SU-DHL-6 (cell line): ENCODE data around the gene ZNF99.
"Not testable (repeated sequence)": the region's sequence is repeated elsewhere in the genome, so short reads cannot be mapped to it uniquely, and the experiment has no call there.

Source experiments
- H2AFZ ChIP-seq: fragments of 200-600 bp; sonication (generic); 2 replicates; pipeline ENCODE4 v1.6.1; 2014; ENCODE audit warnings: low read depth, mild to moderate bottlenecking, moderate library complexity, mixed read lengths, antibody characterized with exemption, low read length; ENCODE audit not compliant: severe bottlenecking
- H3F3A ChIP-seq: fragments of 200-600 bp; shearing (Covaris generic); 2 replicates; pipeline ENCODE4 v1.6.0; 2016; ENCODE audit warnings: antibody characterized with exemption, mild to moderate bottlenecking; ENCODE audit not compliant: insufficient read depth
- H3K27ac ChIP-seq: fragments of 200-600 bp; sonication (generic); 2 replicates; pipeline ENCODE4 v1.5.1; 2016; ENCODE audit warnings: low read depth, mild to moderate bottlenecking, low read length, moderate library complexity, mixed read lengths
- H3K27me3 ChIP-seq: fragments of 200-600 bp; sonication (generic), shearing (Covaris generic); 2 replicates; pipeline ENCODE4 v1.6.0; 2014; ENCODE audit warnings: mild to moderate bottlenecking, low read length
- H3K36me3 ChIP-seq: fragments of 200-600 bp; sonication (generic); 2 replicates; pipeline ENCODE4 v1.6.1; 2014; ENCODE audit warnings: mild to moderate bottlenecking, low read length, mixed read lengths
- H3K4me2 ChIP-seq: fragments of 300-600, 200-600 bp; shearing (Covaris generic), sonication (generic); 2 replicates; pipeline ENCODE4 v1.6.0; 2014; ENCODE audit warnings: low read length, low read depth, mild to moderate bottlenecking; ENCODE audit not compliant: poor library complexity, severe bottlenecking
- H3K4me3 ChIP-seq: fragments of 200-600 bp; sonication (generic); 2 replicates; pipeline ENCODE4 v1.5.1; 2014; ENCODE audit warnings: antibody characterized with exemption, low read length, mild to moderate bottlenecking, mixed read lengths; ENCODE audit not compliant: insufficient read depth, poor library complexity, severe bottlenecking
- H3K79me2 ChIP-seq: fragments of 200-600 bp; sonication (generic); 2 replicates; pipeline ENCODE4 v1.6.1; 2014; ENCODE audit warnings: mild to moderate bottlenecking, low read length, moderate library complexity; ENCODE audit not compliant: insufficient read depth
- H3K9ac ChIP-seq: fragments of 200-600 bp; sonication (generic); 2 replicates; pipeline ENCODE4 v1.7.0; 2014; ENCODE audit warnings: mild to moderate bottlenecking, low read length
- H3K9me2 ChIP-seq: fragments of 200-600 bp; sonication (generic); replicated peaks from 2 replicates; pipeline ENCODE4 v1.6.1; 2014; ENCODE audit warnings: low read length; ENCODE audit not compliant: insufficient read depth
- H3K9me3 ChIP-seq: fragments of 200-600 bp; sonication (generic); 2 replicates; pipeline ENCODE4 v1.6.1; 2014; ENCODE audit warnings: low read length, mixed read lengths; ENCODE audit not compliant: insufficient read depth
- H4K20me1 ChIP-seq: fragments of 200-600 bp; sonication (generic); 2 replicates; pipeline ENCODE4 v1.6.1; 2014; ENCODE audit warnings: low read depth, mild to moderate bottlenecking, antibody characterized with exemption, low read length, moderate library complexity, mixed read lengths
- EZH2phosphoT487 ChIP-seq: fragments of 200-600 bp; sonication (generic), shearing (Covaris generic); conservative IDR thresholded peaks from 2 replicates; pipeline ENCODE4 v1.6.1; 2018; ENCODE audit warnings: mild to moderate bottlenecking, antibody characterized with exemption, low read length, moderate library complexity, mixed read lengths
- TF ChIP-seq, protein P1 (sequence below): fragments of 200-600 bp; sonication (generic); IDR thresholded peaks from one replicate; pipeline ENCODE4 v1.5.1; 2017; ENCODE audit warnings: antibody characterized with exemption, mild to moderate bottlenecking, low read length, moderate library complexity; ENCODE audit not compliant: insufficient read depth, poor library complexity, severe bottlenecking

ZNF99 gene

GRCh38 chr19:22797040-22797439, 13.1 kb upstream of the ZNF99 start:
- Histone ChIP-seq H3K9me3 (no peaks in the 10 kb centered on the region), H3K4me2 (no peak overlapping the region), H3K79me2 (no peaks in the 10 kb centered on the region), H3K9me2 (no peaks in the 10 kb centered on the region), H3K36me3 (no peaks in the 10 kb centered on the region), H3K27ac (no peak overlapping the region), H3K27me3 (no peaks in the 10 kb centered on the region), H4K20me1 (no peaks in the 10 kb centered on the region), H3K9ac (no peak overlapping the region), H3F3A (no peaks in the 10 kb centered on the region), H3K4me3 (no peak overlapping the region), H2AFZ (no peak overlapping the region)
- no peak for TF ChIP-seq EZH2phosphoT487
- TF ChIP-seq, protein P1, sequence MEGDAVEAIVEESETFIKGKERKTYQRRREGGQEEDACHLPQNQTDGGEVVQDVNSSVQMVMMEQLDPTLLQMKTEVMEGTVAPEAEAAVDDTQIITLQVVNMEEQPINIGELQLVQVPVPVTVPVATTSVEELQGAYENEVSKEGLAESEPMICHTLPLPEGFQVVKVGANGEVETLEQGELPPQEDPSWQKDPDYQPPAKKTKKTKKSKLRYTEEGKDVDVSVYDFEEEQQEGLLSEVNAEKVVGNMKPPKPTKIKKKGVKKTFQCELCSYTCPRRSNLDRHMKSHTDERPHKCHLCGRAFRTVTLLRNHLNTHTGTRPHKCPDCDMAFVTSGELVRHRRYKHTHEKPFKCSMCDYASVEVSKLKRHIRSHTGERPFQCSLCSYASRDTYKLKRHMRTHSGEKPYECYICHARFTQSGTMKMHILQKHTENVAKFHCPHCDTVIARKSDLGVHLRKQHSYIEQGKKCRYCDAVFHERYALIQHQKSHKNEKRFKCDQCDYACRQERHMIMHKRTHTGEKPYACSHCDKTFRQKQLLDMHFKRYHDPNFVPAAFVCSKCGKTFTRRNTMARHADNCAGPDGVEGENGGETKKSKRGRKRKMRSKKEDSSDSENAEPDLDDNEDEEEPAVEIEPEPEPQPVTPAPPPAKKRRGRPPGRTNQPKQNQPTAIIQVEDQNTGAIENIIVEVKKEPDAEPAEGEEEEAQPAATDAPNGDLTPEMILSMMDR = no peak

DNA sequence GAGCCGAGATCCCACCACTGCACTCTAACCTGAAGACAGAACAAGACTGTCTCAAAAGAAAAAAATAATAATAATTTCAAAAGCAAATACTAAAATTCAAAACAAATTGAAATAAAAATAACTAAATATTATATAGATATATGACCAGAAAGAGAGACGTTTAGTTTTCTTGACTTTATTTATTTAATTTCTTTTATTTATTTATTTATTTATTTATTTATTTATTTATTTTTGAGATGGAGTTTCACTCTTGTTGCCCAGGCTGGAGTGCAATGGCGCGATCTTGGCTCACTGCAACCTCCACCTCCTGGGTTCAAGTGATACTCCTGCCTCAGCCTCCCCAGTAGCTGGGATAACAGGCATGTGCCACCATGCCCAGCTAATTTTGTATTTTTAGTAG, 8.9 kb upstream of the ZNF99 start:
- H3K27ac ChIP-seq, H3K9me2 ChIP-seq, H3K9me3 ChIP-seq, H3K4me2 ChIP-seq, H4K20me1 ChIP-seq, H3K79me2 ChIP-seq, H3K27me3 ChIP-seq, H2AFZ ChIP-seq, H3F3A ChIP-seq, H3K9ac ChIP-seq, H3K36me3 ChIP-seq, H3K4me3 ChIP-seq: not testable (repeated sequence)

DNA sequence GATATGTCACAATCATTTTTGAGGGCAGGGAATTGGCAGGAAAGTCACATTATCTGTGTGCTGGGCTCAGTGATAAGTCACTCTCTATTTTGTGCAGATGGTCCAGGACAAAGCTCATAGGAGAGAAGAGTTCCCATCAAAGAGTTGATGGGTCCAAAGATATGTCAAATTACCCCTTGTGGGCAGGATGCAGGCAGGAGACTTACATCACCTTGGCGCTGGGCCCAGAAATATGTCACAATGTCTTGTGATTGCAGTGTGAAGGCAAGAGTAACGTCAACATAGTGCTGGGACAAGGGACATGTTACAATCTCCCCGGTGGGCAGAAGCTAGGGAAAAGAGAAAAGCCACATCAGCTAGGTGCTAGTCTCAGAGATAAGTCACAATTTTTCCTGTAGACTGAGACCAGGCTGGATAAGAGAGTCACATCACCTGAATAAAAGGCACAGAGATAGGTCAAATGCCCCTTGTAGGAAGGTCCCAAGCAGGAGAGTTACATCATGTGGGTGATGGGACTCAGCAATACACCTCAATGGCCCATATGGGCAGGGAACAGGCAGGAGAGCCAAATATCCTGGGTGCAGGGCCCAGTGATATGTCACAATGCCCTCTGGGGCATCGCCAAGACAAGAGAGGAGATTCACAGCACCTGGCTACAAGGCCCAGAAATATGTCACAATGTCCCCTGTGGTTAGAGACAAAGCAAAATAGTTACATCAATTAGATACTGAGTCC, 47.9 kb downstream of the ZNF99 start:
- H3K4me2 ChIP-seq = no peak overlapping the region
- no peak overlapping the region for H2AFZ ChIP-seq
- H3K9me2 ChIP-seq = no peaks in the 10 kb centered on the region
- H3K79me2 ChIP-seq = no peaks in the 10 kb centered on the region
- H4K20me1 ChIP-seq = no peaks in the 10 kb centered on the region
- peaks cover 13% of the 10 kb centered on the region; the same call in 1 of the 2 replicates for H3K9me3 ChIP-seq
- H3K36me3 ChIP-seq = no peaks in the 10 kb centered on the region
- no peak for TF ChIP-seq EZH2phosphoT487
- TF ChIP-seq, protein P1 = no peak
- no peak overlapping the region for H3K27ac ChIP-seq
- H3F3A ChIP-seq = no peaks in the 10 kb centered on the region
- no peaks in the 10 kb centered on the region for H3K27me3 ChIP-seq
- no peak overlapping the region for H3K9ac ChIP-seq
- H3K4me3 ChIP-seq = no peak overlapping the region

- no peaks in the 10 kb centered on the region for H4K20me1 ChIP-seq
- H3K36me3 ChIP-seq = no peaks in the 10 kb centered on the region
- H3F3A ChIP-seq = no peaks in the 10 kb centered on the region
- H3K4me2 ChIP-seq = no peak overlapping the region
- TF ChIP-seq EZH2phosphoT487 = no peak
- H3K27ac ChIP-seq = no peak overlapping the region
- no peak overlapping the region for H2AFZ ChIP-seq
- no peaks in the 10 kb centered on the region for H3K79me2 ChIP-seq
- no peak overlapping the region for H3K9ac ChIP-seq
- H3K4me3 ChIP-seq = no peak overlapping the region
- no peaks in the 10 kb centered on the region for H3K9me2 ChIP-seq
- H3K27me3 ChIP-seq = no peaks in the 10 kb centered on the region
- peaks cover 13% of the 10 kb centered on the region; the same call in 1 of the 2 replicates for H3K9me3 ChIP-seq
Measured at GRCh38 chr19:22733691-22734090, 50.3 kb downstream of the ZNF99 start.

- not testable (repeated sequence) for H4K20me1 ChIP-seq, H3K27me3 ChIP-seq, H3K79me2 ChIP-seq, H3K36me3 ChIP-seq, H3K9ac ChIP-seq, H2AFZ ChIP-seq, H3F3A ChIP-seq, H3K4me2 ChIP-seq, H3K4me3 ChIP-seq, H3K27ac ChIP-seq, H3K9me2 ChIP-seq
- peaks cover 20% of the 10 kb centered on the region; the same call in 1 of the 2 replicates for H3K9me3 ChIP-seq
Measured at GRCh38 chr19:22728214-22728613, 55.7 kb downstream of the ZNF99 start.

GRCh38 chr19:22721533-22721932, 62.4 kb downstream of the ZNF99 start:
- not testable (repeated sequence) for H3K4me3 ChIP-seq, H3K9me2 ChIP-seq, H3K79me2 ChIP-seq, H4K20me1 ChIP-seq, H2AFZ ChIP-seq, H3K9ac ChIP-seq, H3K27ac ChIP-seq, H3K27me3 ChIP-seq, H3K4me2 ChIP-seq, H3F3A ChIP-seq, H3K36me3 ChIP-seq
- H3K9me3 ChIP-seq = 0 out of 2 replicates have a peak, but pooled peaks cover 12% of the 10 kb centered on the region
